Liver (tissue), 9 donors: Measurements from ENCODE around the gene RASGRF2. TPM values are rescaled to one million over a fixed set of nuclear protein-coding genes. Genes with fewer than 3 reads are reported as not detected.

Experiments used
- DNase-seq: peaks from one replicate; pipeline ENCODE4 v3.0.0-alpha.2; 2017; ENCODE audit warnings: low spot score
- H3K27ac ChIP-seq, 2 donors: one replicate each; pipeline ENCODE4 v1.7.0; 2013; ENCODE audit warnings: inconsistent platforms in 2 of 2, low read length in 2 of 2, control low read depth in 1 of 2, low read depth in 1 of 2, mild to moderate bottlenecking in 1 of 2
- H3K27me3 ChIP-seq, 4 donors: one replicate each; pipeline versions ENCODE4 v1.6.1 to v1.7.0; 2013; ENCODE audit warnings: low read length in 3 of 4, inconsistent platforms in 1 of 4, mild to moderate bottlenecking in 1 of 4, moderate library complexity in 1 of 4; ENCODE audit not compliant: control insufficient read depth in 4 of 4, insufficient read depth in 4 of 4
- H3K36me3 ChIP-seq, 4 donors: one replicate each; pipeline versions ENCODE4 v1.6.1 to v1.7.0; 2013; ENCODE audit warnings: low read length in 3 of 4, mild to moderate bottlenecking in 3 of 4, low read depth in 1 of 4, moderate library complexity in 1 of 4; ENCODE audit not compliant: control insufficient read depth in 4 of 4, insufficient read depth in 3 of 4
- H3K4me1 ChIP-seq, 4 donors: one replicate each; pipeline versions ENCODE4 v1.6.1 to v1.7.0; 2013; ENCODE audit warnings: low read length in 3 of 4, mild to moderate bottlenecking in 3 of 4, moderate library complexity in 1 of 4; ENCODE audit not compliant: control insufficient read depth in 4 of 4, insufficient read depth in 4 of 4
- H3K4me3 ChIP-seq, 3 donors: one replicate each; pipeline versions ENCODE4 v1.6.1 to v1.7.0; 2013; ENCODE audit warnings: low read length in 3 of 3, control low read depth in 1 of 3, low read depth in 1 of 3, mild to moderate bottlenecking in 1 of 3
- H3K9ac ChIP-seq, 2 donors: one replicate each; pipeline ENCODE4 v1.7.0; 2013; ENCODE audit warnings: low read length in 2 of 2, mild to moderate bottlenecking in 2 of 2, moderate library complexity in 2 of 2, control low read depth in 1 of 2, low read depth in 1 of 2
- H3K9me3 ChIP-seq, 4 donors: one replicate each; pipeline versions ENCODE4 v1.6.1 to v1.7.0; 2013; ENCODE audit warnings: low read length in 3 of 4; ENCODE audit not compliant: control insufficient read depth in 4 of 4
- ATF3 ChIP-seq: IDR thresholded peaks from 2 replicates; pipeline ENCODE4 v1.6.1; 2016; ENCODE audit warnings: antibody characterized with exemption
- EGR1 ChIP-seq, 2 donors: IDR thresholded peaks; 2 replicates each; pipeline ENCODE4 v1.6.1; 2016 to 2018; ENCODE audit warnings: antibody characterized with exemption in 2 of 2, low read depth in 2 of 2
- FOXA1 ChIP-seq: IDR thresholded peaks from 2 replicates; pipeline ENCODE4 v1.6.1; 2016; ENCODE audit warnings: antibody characterized with exemption
- GABPA ChIP-seq, 2 donors: IDR thresholded peaks in 1 of 2; conservative IDR thresholded peaks in 1 of 2; 2 replicates each; pipeline ENCODE4 v1.6.1; 2016; ENCODE audit warnings: antibody characterized with exemption in 2 of 2, mild to moderate bottlenecking in 1 of 2, moderate library complexity in 1 of 2
- HNF4A ChIP-seq, 2 donors: conservative IDR thresholded peaks; 2 replicates each; pipeline ENCODE4 v1.6.1; 2016; ENCODE audit warnings: antibody characterized with exemption in 2 of 2, mild to moderate bottlenecking in 2 of 2
- JUND ChIP-seq, 2 donors: IDR thresholded peaks; 2 replicates each; pipeline ENCODE4 v1.6.1; 2016; ENCODE audit warnings: antibody characterized with exemption in 2 of 2
- NR2F2 ChIP-seq: IDR thresholded peaks from 2 replicates; pipeline ENCODE4 v1.6.1; 2016; ENCODE audit warnings: antibody characterized with exemption
- RAD21 ChIP-seq, 2 donors: IDR thresholded peaks; 2 replicates each; pipeline ENCODE4 v1.6.1; 2016; ENCODE audit warnings: antibody characterized with exemption in 2 of 2, mild to moderate bottlenecking in 2 of 2
- REST ChIP-seq: IDR thresholded peaks from 2 replicates; pipeline ENCODE4 v1.6.1; 2016; ENCODE audit warnings: antibody characterized with exemption, mild to moderate bottlenecking
- RXRA ChIP-seq, 2 donors: IDR thresholded peaks; 2 replicates each; pipeline ENCODE4 v1.6.1; 2017 to 2018; ENCODE audit warnings: antibody characterized with exemption in 2 of 2, mild to moderate bottlenecking in 1 of 2
- SP1 ChIP-seq: IDR thresholded peaks from 2 replicates; pipeline ENCODE4 v1.6.1; 2018; ENCODE audit warnings: antibody characterized with exemption, mild to moderate bottlenecking
- YY1 ChIP-seq: IDR thresholded peaks from 2 replicates; pipeline ENCODE4 v1.6.1; 2016; ENCODE audit warnings: antibody characterized with exemption, mild to moderate bottlenecking
- WGBS: extraction: QIAGEN DNeasy Blood & Tissue Kit; methylation state at CpG from one replicate; pipeline ENCODE4 v1.1.7; 2013; 5-methylcytosine and 5-hydroxymethylcytosine counted together
- polyA plus RNA-seq, 2 donors: library from polyadenylated mRNA; stranded (reverse) in 1 of 2; unstranded in 1 of 2; fragments of 200-250 nt in 1 of 2; fragments of >200 nt in 1 of 2; fragmentation: Nextera tagmentation in 1 of 2; extraction: Ambion mirVana in 1 of 2; gene quantifications; one replicate each; pipeline versions ENCODE4 v1.2.1 to v1.2.3, GENCODE V29; 2013 to 2015
- total RNA-seq, 2 donors: library from RNA; depleted of rRNA; stranded (reverse); fragments of >200 nt; gene quantifications; one replicate each; pipeline ENCODE4 v1.2.3, GENCODE V29; 2014
- TF ChIP-seq, protein P1 (sequence below): IDR thresholded peaks from 2 replicates; pipeline ENCODE4 v1.6.1; 2016; ENCODE audit warnings: antibody characterized with exemption
- donor health status: healthy.
- donor health status: healthy.
- donor health status: healthy.
- donor health status: healthy.
- donor health status: healthy.

The RASGRF2 gene
- total and polyA plus RNA-seq, 4 donors, result 0.12 to 3.3 (median 0.23) TPM

DNA sequence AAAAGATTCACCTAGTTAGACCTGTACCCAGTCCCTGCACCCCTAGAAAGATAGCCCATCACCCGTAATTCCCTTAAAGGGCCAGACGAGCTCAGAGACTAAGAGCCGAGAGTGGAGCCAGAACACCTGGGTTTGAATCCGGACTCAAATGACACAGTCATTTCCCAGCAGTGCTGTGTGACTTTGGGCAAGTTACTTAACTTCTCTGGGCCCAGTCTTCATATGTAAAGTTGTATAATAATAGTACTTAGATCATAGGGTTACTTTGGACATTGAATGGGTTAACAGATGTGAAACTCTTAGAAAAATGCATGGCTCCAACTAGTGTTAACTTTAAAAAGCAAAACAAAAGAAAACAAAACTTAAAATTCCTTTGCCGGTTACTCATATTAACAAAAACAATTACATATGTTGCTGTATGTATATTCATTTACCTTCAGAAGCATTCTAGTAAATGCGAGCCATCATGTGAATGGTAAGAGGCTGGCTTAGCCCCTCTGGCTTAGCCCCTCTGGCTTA, 40.4 kb upstream of the RASGRF2 start:
- DNase-seq, result no peak
- no peak overlapping the region for H3K4me3 ChIP-seq
- H3K27me3 ChIP-seq, result no peaks in the 10 kb centered on the region
- no peaks in the 10 kb centered on the region for H3K9me3 ChIP-seq
- H3K9ac ChIP-seq, result no peak overlapping the region
- no peaks in the 10 kb centered on the region for H3K36me3 ChIP-seq
- 94% methylated on average over 6 of the region's 6 CpGs for WGBS
- no peaks in the 10 kb centered on the region for H3K4me1 ChIP-seq
- H3K27ac ChIP-seq, result no peak overlapping the region
- TF ChIP-seq EGR1 (IDR thresholded peaks at IDR 0.05; ENCODE audit: low read depth in 2 of 2) (no peak), NR2F2 (no peak), RAD21 (IDR thresholded peaks at IDR 0.05) (no peak), ATF3 (no peak), SP1 (no peak)
- TF ChIP-seq, protein P1, sequence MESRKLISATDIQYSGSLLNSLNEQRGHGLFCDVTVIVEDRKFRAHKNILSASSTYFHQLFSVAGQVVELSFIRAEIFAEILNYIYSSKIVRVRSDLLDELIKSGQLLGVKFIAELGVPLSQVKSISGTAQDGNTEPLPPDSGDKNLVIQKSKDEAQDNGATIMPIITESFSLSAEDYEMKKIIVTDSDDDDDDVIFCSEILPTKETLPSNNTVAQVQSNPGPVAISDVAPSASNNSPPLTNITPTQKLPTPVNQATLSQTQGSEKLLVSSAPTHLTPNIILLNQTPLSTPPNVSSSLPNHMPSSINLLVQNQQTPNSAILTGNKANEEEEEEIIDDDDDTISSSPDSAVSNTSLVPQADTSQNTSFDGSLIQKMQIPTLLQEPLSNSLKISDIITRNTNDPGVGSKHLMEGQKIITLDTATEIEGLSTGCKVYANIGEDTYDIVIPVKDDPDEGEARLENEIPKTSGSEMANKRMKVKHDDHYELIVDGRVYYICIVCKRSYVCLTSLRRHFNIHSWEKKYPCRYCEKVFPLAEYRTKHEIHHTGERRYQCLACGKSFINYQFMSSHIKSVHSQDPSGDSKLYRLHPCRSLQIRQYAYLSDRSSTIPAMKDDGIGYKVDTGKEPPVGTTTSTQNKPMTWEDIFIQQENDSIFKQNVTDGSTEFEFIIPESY, result no peak

- no peak for DNase-seq
- Histone ChIP-seq H3K4me3 (no peak overlapping the region), H3K9me3 (no peaks in the 10 kb centered on the region), H3K9ac (no peak overlapping the region), H3K27me3 (no peaks in the 10 kb centered on the region), H3K36me3 (no peaks in the 10 kb centered on the region), H3K4me1 (no peaks in the 10 kb centered on the region), H3K27ac (no peak overlapping the region)
- TF ChIP-seq EGR1 (IDR thresholded peaks at IDR 0.05; ENCODE audit: low read depth in 2 of 2), result no peak
- no peak for TF ChIP-seq FOXA1
- no peak for TF ChIP-seq GABPA (IDR thresholded peaks at IDR 0.05 in 1 of 2, conservative IDR thresholded peaks at IDR 0.05 in 1 of 2)
- no peak for TF ChIP-seq YY1
Measured at GRCh38 chr5:80920333-80920732, 39.8 kb upstream of the RASGRF2 start.

GRCh38 chr5:80921026-80921425, 39.1 kb upstream of the RASGRF2 start:
- no peak overlapping the region for H3K27ac ChIP-seq
- no peaks in the 10 kb centered on the region for H3K36me3 ChIP-seq
- DNase-seq, result no peak
- TF ChIP-seq GABPA (IDR thresholded peaks at IDR 0.05 in 1 of 2, conservative IDR thresholded peaks at IDR 0.05 in 1 of 2) (no peak), NR2F2 (no peak), HNF4A (conservative IDR thresholded peaks at IDR 0.05) (no peak), FOXA1 (no peak), REST (peak; percentile 94), JUND (IDR thresholded peaks at IDR 0.05) (no peak), YY1 (no peak), RXRA (IDR thresholded peaks at IDR 0.05) (no peak)
- H3K9ac ChIP-seq, result no peak overlapping the region
- H3K27me3 ChIP-seq, result no peaks in the 10 kb centered on the region
- no peaks in the 10 kb centered on the region for H3K4me1 ChIP-seq
- H3K9me3 ChIP-seq, result no peaks in the 10 kb centered on the region
- H3K4me3 ChIP-seq, result no peak overlapping the region
